SK-N-SH (cell line): ENCODE measurements around the gene VKORC1L1.
"Not testable (repeated sequence)": the region's sequence is repeated elsewhere in the genome, so short reads cannot be mapped to it uniquely, and the experiment has no call there.

Source experiments
- CTCF ChIP-seq: fragments of 200-600 bp; sonication (generic); IDR thresholded peaks from 2 replicates; pipeline ENCODE4 v1.6.1; 2017; ENCODE audit warnings: antibody characterized with exemption, mild to moderate bottlenecking, moderate library complexity
- GABPA ChIP-seq: IDR thresholded peaks from 2 replicates; pipeline ENCODE4 v1.4.0; 2012; ENCODE audit warnings: low read depth, mild to moderate bottlenecking
- JUND ChIP-seq: IDR thresholded peaks from 2 replicates; pipeline ENCODE4 v1.4.0; 2012
- MXI1 ChIP-seq: IDR thresholded peaks from 2 replicates; pipeline ENCODE4 v1.6.1; 2012; ENCODE audit warnings: mild to moderate bottlenecking, low read depth, low read length, improper control_type of control experiment
- NFIC ChIP-seq: IDR thresholded peaks from 2 replicates; pipeline ENCODE4 v1.4.0; 2012; ENCODE audit warnings: borderline replicate concordance
- POLR2AphosphoS5 ChIP-seq: IDR thresholded peaks from 2 replicates; pipeline ENCODE4 v1.6.1; 2012; ENCODE audit warnings: low read depth, low read length
- RAD21 ChIP-seq: IDR thresholded peaks from 2 replicates; pipeline ENCODE4 v1.6.1; 2012; ENCODE audit warnings: mild to moderate bottlenecking, low read length
- REST ChIP-seq: IDR thresholded peaks from 2 replicates; pipeline ENCODE4 v1.6.1; 2012; ENCODE audit warnings: mild to moderate bottlenecking, low read depth, low read length, moderate library complexity
- SMC3 ChIP-seq: IDR thresholded peaks from 2 replicates; pipeline ENCODE4 v1.6.1; 2012; ENCODE audit warnings: low read depth, low read length, improper control_type of control experiment
- TAF1 ChIP-seq: IDR thresholded peaks from 2 replicates; pipeline ENCODE4 v1.6.1; 2012; ENCODE audit warnings: low read depth, mild to moderate bottlenecking, low read length, moderate library complexity, borderline replicate concordance
- YY1 ChIP-seq: IDR thresholded peaks from 2 replicates; pipeline ENCODE4 v1.4.0; 2012; ENCODE audit warnings: low read depth, mild to moderate bottlenecking
- TF ChIP-seq, protein P1 (sequence below): IDR thresholded peaks from 2 replicates; pipeline ENCODE4 v1.4.0; 2012; ENCODE audit warnings: low read depth, borderline replicate concordance
- TF ChIP-seq, protein P2 (sequence below): IDR thresholded peaks from 2 replicates; pipeline ENCODE4 v1.4.0; 2012; ENCODE audit warnings: low read depth

DNA sequence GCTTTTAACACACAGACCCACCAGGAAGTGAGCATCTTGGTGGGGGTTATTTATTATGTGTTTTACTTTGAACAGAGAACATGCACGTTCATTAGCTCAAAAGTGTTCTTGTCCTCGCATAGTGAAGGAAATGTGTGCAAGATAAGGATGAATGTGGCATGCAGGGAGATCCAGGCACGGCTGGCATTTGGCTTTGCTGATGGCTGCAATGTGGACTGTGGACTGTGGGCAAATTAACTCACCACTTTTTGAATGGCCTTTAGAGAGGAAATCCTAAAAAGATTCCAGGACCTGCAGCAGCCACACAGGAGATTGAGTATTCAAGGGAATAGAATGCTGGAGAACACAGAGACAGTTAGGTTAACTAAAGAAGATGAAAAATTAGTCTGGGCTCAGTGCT lies 6.6 kb upstream of the VKORC1L1 start:
- not testable (repeated sequence) for TF ChIP-seq POLR2AphosphoS5, CTCF, JUND, SMC3, MXI1, TAF1, YY1, REST, NFIC, GABPA, RAD21
- TF ChIP-seq, protein P1, sequence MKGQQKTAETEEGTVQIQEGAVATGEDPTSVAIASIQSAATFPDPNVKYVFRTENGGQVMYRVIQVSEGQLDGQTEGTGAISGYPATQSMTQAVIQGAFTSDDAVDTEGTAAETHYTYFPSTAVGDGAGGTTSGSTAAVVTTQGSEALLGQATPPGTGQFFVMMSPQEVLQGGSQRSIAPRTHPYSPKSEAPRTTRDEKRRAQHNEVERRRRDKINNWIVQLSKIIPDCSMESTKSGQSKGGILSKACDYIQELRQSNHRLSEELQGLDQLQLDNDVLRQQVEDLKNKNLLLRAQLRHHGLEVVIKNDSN, result not testable (repeated sequence)
- TF ChIP-seq, protein P2, sequence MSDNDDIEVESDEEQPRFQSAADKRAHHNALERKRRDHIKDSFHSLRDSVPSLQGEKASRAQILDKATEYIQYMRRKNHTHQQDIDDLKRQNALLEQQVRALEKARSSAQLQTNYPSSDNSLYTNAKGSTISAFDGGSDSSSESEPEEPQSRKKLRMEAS, result not testable (repeated sequence)
